WTC11 (cell line): Measurements from ENCODE around the gene FAM3D. TPM values are rescaled to one million over a fixed set of nuclear protein-coding genes. Genes with fewer than 3 reads are reported as not detected.

Source experiments
- ATAC-seq: fragments of 200-7000 bp; cut with Tn5 transposase; 2 replicates; pipeline ENCODE4 v1.10.0; 2021; ENCODE audit warnings: mild to moderate bottlenecking, moderate library complexity
- CTCF ChIA-PET: fragments of 300-600 bp; sonication (Branson Sonifier 250); formaldehyde crosslinking; loops from one replicate; lab custom pipeline; 2021; ENCODE audit warnings: antibody characterized with exemption; lab: Charles Lee
- POLR2A ChIA-PET: fragments of 350-600 bp; sonication (Branson Sonifier 250); formaldehyde crosslinking; loops from one replicate; lab custom pipeline; 2021; ENCODE audit warnings: antibody characterized with exemption; lab: Charles Lee
- DNase-seq: peaks from one replicate; pipeline ENCODE4 v3.0.0; 2021; ENCODE audit warnings: low spot score
- H3K27ac Mint-ChIP-seq: 2 replicates; pipeline ENCODE4 v1.8.0; 2021; ENCODE audit warnings: mixed read lengths
- H3K27me3 Mint-ChIP-seq: 2 replicates; pipeline ENCODE4 v1.8.0; 2021; ENCODE audit warnings: low read depth, mild to moderate bottlenecking, moderate library complexity, mixed read lengths
- H3K36me3 Mint-ChIP-seq: 2 replicates; pipeline ENCODE4 v1.8.0; 2021; ENCODE audit warnings: mixed read lengths
- H3K4me1 Mint-ChIP-seq: 2 replicates; pipeline ENCODE4 v1.8.0; 2022; ENCODE audit warnings: mixed read lengths
- H3K4me3 Mint-ChIP-seq: 2 replicates; pipeline ENCODE4 v1.8.0; 2021; ENCODE audit warnings: mild to moderate bottlenecking, moderate library complexity, mixed read lengths
- H3K9me3 Mint-ChIP-seq: 2 replicates; pipeline ENCODE4 v1.8.0; 2021; ENCODE audit warnings: mixed read lengths
- CREM ChIP-seq: sonication (generic); formaldehyde crosslinking; IDR thresholded peaks from 2 replicates; pipeline ENCODE4 v1.8.1; 2022; ENCODE audit warnings: mild to moderate bottlenecking, missing genetic modification reagents, moderate library complexity
- FOXJ3 ChIP-seq: sonication (generic); formaldehyde crosslinking; IDR thresholded peaks from 2 replicates; pipeline ENCODE4 v1.9.0; 2021; ENCODE audit warnings: missing genetic modification reagents, mild to moderate bottlenecking, borderline replicate concordance
- FOXP1 ChIP-seq: sonication (generic); formaldehyde crosslinking; IDR thresholded peaks from 2 replicates; pipeline ENCODE4 v1.8.0; 2022; ENCODE audit warnings: missing genetic modification reagents, mild to moderate bottlenecking, moderate library complexity, borderline replicate concordance
- GABPB1 ChIP-seq: sonication (generic); formaldehyde crosslinking; IDR thresholded peaks from 2 replicates; pipeline ENCODE4 v1.8.1; 2023; ENCODE audit warnings: mild to moderate bottlenecking, missing genetic modification reagents
- GTF2I ChIP-seq: fragments of 250-450 bp; sonication (Bioruptor Pico); conservative IDR thresholded peaks from 2 replicates; pipeline ENCODE4 v1.4.0; 2021; ENCODE audit warnings: mild to moderate bottlenecking
- IRF2 ChIP-seq: sonication (generic); formaldehyde crosslinking; IDR thresholded peaks from 2 replicates; pipeline ENCODE4 v1.8.0; 2022; ENCODE audit warnings: low read depth, missing genetic modification reagents, borderline replicate concordance
- MXD4 ChIP-seq: fragments of 250-450 bp; sonication (Bioruptor Pico); IDR thresholded peaks from 2 replicates; pipeline ENCODE4 v1.8.0; 2021; ENCODE audit warnings: mild to moderate bottlenecking, moderate library complexity, borderline replicate concordance
- NFYB ChIP-seq: sonication (generic); formaldehyde crosslinking; conservative IDR thresholded peaks from 2 replicates; pipeline ENCODE4 v1.8.0; 2022; ENCODE audit warnings: low read depth, missing genetic modification reagents
- NR3C1 ChIP-seq: sonication (generic); formaldehyde crosslinking; conservative IDR thresholded peaks from 2 replicates; pipeline ENCODE4 v1.8.1; 2023; ENCODE audit warnings: low read depth, mild to moderate bottlenecking, missing genetic modification reagents
- RELA ChIP-seq: sonication (generic); formaldehyde crosslinking; IDR thresholded peaks from 2 replicates; pipeline ENCODE4 v1.8.1; 2022; ENCODE audit warnings: missing genetic modification reagents, mild to moderate bottlenecking, borderline replicate concordance
- TCF7 ChIP-seq: sonication (generic); formaldehyde crosslinking; IDR thresholded peaks from 2 replicates; pipeline ENCODE4 v1.8.0; 2022; ENCODE audit warnings: mild to moderate bottlenecking, low read depth, missing genetic modification reagents, moderate library complexity
- ZBTB21 ChIP-seq: sonication (generic); formaldehyde crosslinking; IDR thresholded peaks from 2 replicates; pipeline ENCODE4 v1.8.1; 2023; ENCODE audit warnings: mild to moderate bottlenecking, missing genetic modification reagents, borderline replicate concordance
- ZNF121 ChIP-seq: sonication (generic); formaldehyde crosslinking; IDR thresholded peaks from 2 replicates; pipeline ENCODE4 v1.8.0; 2023; ENCODE audit warnings: missing genetic modification reagents
- ZNF138 ChIP-seq: sonication (generic); formaldehyde crosslinking; conservative IDR thresholded peaks from 2 replicates; pipeline ENCODE4 v1.8.1; 2022; ENCODE audit warnings: mild to moderate bottlenecking, moderate library complexity, missing genetic modification reagents
- ZNF671 ChIP-seq: fragments of 250-450 bp; sonication (Bioruptor Pico); IDR thresholded peaks from 2 replicates; pipeline ENCODE4 v1.8.0; 2021; ENCODE audit warnings: mild to moderate bottlenecking
- total RNA-seq: library from RNA; stranded (reverse); gene quantifications from 3 replicates; pipeline ENCODE4 v1.2.3, GENCODE V29; 2021
- TF ChIP-seq, protein P1 (sequence below): sonication (generic); formaldehyde crosslinking; IDR thresholded peaks from 2 replicates; pipeline ENCODE4 v1.8.1; 2022; ENCODE audit warnings: missing genetic modification reagents, borderline replicate concordance
- TF ChIP-seq, protein P2 (sequence below): fragments of 250-450 bp; sonication (Bioruptor Pico); IDR thresholded peaks from 2 replicates; pipeline ENCODE4 v1.8.0; 2021; ENCODE audit warnings: mild to moderate bottlenecking
- TF ChIP-seq, protein P3 (sequence below): sonication (generic); formaldehyde crosslinking; IDR thresholded peaks from 2 replicates; pipeline ENCODE4 v1.8.1; 2022; ENCODE audit warnings: low read depth, mild to moderate bottlenecking, moderate library complexity, missing genetic modification reagents, borderline replicate concordance
- TF ChIP-seq, protein P4 (sequence below): sonication (generic); formaldehyde crosslinking; IDR thresholded peaks from 2 replicates; pipeline ENCODE4 v1.8.1; 2023; ENCODE audit warnings: mild to moderate bottlenecking, missing genetic modification reagents, moderate library complexity
- TF ChIP-seq, protein P5 (sequence below): sonication (generic); formaldehyde crosslinking; IDR thresholded peaks from 2 replicates; pipeline ENCODE4 v1.8.1; 2022; ENCODE audit warnings: low read depth, missing genetic modification reagents, borderline replicate concordance
- TF ChIP-seq, protein P6 (sequence below): fragments of 200-600 bp; IDR thresholded peaks from 2 replicates; pipeline ENCODE4 v1.8.0; 2022; ENCODE audit warnings: antibody characterized with exemption

Gene FAM3D
- total RNA-seq, 1 experiment from 2014 or later = 0.66 TPM

DNA sequence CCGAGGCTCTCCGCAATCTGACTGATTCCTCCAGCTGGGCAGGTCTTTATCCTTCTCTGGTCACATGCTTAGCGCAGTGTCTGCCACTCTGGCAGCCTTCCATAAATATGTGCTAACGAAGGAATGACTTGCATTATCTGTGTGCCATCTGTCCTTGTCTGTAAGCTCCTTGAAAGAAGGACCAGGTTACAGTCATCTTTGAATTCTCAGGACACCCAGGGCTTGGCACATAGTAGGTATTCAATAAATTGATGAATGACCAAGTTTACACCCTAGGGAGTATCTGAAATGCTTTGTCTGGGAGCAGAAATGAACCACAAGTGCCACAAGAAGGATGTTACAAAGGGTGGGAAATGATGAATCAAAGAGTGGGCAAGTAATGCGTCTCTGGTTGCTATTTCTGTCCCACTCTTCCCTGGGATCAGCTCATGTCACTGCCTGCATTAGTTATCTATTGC is 16.5 kb upstream of the FAM3D start:
- H3K9me3 Mint-ChIP-seq = peaks cover 36% of the 10 kb centered on the region
- peaks cover 4% of the 10 kb centered on the region for H3K27me3 Mint-ChIP-seq
- H3K4me3 Mint-ChIP-seq = no peak overlapping the region

DNA sequence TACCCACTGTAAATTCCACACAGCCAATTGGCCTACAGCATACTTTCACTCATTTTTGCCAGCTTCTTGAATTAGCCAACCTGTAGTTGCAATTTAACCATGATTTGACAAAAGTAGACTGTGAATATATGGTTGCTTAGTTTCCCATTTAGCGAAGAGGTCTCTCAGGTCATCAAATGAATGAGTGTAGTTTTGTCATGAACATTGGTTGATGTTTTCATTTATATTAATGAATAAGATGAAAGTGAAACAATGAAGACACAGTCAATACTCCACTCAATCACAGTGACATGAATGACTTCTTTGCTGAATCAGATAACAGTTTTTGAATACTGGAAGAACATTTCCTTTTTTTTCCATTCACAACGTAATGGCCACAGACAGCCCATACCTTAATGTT is 15.3 kb upstream of the FAM3D start:
- CTCF ChIA-PET = no interaction called here

More for the DNA sequence above, 16.5 kb upstream of the FAM3D start:
- POLR2A ChIA-PET = no interaction called here
- ATAC-seq (no peak), DNase-seq (no peak)
- Mint-ChIP-seq H3K4me1 (peaks cover 7% of the 10 kb centered on the region), H3K36me3 (peaks cover 16% of the 10 kb centered on the region), H3K27ac (no peak overlapping the region)
- TF ChIP-seq NFYB (CRISPR knock-in tag) = no peak
- TF ChIP-seq, protein P1, sequence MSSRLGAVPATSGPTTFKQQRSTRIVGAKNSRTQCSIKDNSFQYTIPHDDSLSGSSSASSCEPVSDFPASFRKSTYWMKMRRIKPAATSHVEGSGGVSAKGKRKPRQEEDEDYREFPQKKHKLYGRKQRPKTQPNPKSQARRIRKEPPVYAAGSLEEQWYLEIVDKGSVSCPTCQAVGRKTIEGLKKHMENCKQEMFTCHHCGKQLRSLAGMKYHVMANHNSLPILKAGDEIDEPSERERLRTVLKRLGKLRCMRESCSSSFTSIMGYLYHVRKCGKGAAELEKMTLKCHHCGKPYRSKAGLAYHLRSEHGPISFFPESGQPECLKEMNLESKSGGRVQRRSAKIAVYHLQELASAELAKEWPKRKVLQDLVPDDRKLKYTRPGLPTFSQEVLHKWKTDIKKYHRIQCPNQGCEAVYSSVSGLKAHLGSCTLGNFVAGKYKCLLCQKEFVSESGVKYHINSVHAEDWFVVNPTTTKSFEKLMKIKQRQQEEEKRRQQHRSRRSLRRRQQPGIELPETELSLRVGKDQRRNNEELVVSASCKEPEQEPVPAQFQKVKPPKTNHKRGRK (CRISPR knock-in tag) = no peak
- TF ChIP-seq IRF2 (CRISPR knock-in tag) = no peak
- TF ChIP-seq ZBTB21 = no peak
- TF ChIP-seq GABPB1 = no peak
- TF ChIP-seq FOXP1 = no peak
- TF ChIP-seq NR3C1 (CRISPR knock-in tag) = no peak
- TF ChIP-seq, protein P2, sequence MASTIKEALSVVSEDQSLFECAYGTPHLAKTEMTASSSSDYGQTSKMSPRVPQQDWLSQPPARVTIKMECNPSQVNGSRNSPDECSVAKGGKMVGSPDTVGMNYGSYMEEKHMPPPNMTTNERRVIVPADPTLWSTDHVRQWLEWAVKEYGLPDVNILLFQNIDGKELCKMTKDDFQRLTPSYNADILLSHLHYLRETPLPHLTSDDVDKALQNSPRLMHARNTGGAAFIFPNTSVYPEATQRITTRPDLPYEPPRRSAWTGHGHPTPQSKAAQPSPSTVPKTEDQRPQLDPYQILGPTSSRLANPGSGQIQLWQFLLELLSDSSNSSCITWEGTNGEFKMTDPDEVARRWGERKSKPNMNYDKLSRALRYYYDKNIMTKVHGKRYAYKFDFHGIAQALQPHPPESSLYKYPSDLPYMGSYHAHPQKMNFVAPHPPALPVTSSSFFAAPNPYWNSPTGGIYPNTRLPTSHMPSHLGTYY = no peak
- TF ChIP-seq ZNF138 (CRISPR knock-in tag) = no peak
- no peak for TF ChIP-seq MXD4 (CRISPR knock-in tag)
- TF ChIP-seq, protein P3, sequence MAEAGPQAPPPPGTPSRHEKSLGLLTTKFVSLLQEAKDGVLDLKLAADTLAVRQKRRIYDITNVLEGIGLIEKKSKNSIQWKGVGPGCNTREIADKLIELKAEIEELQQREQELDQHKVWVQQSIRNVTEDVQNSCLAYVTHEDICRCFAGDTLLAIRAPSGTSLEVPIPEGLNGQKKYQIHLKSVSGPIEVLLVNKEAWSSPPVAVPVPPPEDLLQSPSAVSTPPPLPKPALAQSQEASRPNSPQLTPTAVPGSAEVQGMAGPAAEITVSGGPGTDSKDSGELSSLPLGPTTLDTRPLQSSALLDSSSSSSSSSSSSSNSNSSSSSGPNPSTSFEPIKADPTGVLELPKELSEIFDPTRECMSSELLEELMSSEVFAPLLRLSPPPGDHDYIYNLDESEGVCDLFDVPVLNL (CRISPR knock-in tag) = no peak
- no peak for TF ChIP-seq CREM (CRISPR knock-in tag)
- TF ChIP-seq RELA (CRISPR knock-in tag) = no peak
- TF ChIP-seq, protein P4, sequence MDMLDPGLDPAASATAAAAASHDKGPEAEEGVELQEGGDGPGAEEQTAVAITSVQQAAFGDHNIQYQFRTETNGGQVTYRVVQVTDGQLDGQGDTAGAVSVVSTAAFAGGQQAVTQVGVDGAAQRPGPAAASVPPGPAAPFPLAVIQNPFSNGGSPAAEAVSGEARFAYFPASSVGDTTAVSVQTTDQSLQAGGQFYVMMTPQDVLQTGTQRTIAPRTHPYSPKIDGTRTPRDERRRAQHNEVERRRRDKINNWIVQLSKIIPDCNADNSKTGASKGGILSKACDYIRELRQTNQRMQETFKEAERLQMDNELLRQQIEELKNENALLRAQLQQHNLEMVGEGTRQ (CRISPR knock-in tag) = no peak
- TF ChIP-seq FOXJ3 (CRISPR knock-in tag) = no peak
- no peak for TF ChIP-seq GTF2I (CRISPR knock-in tag)
- TF ChIP-seq ZNF121 = no peak
- TF ChIP-seq ZNF671 (CRISPR knock-in tag) = no peak
- CTCF ChIA-PET = no interaction called here

More for the DNA sequence above, 15.3 kb upstream of the FAM3D start:
- TF ChIP-seq, protein P5, sequence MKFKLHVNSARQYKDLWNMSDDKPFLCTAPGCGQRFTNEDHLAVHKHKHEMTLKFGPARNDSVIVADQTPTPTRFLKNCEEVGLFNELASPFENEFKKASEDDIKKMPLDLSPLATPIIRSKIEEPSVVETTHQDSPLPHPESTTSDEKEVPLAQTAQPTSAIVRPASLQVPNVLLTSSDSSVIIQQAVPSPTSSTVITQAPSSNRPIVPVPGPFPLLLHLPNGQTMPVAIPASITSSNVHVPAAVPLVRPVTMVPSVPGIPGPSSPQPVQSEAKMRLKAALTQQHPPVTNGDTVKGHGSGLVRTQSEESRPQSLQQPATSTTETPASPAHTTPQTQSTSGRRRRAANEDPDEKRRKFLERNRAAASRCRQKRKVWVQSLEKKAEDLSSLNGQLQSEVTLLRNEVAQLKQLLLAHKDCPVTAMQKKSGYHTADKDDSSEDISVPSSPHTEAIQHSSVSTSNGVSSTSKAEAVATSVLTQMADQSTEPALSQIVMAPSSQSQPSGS (CRISPR knock-in tag) = no peak
- TF ChIP-seq, protein P6, sequence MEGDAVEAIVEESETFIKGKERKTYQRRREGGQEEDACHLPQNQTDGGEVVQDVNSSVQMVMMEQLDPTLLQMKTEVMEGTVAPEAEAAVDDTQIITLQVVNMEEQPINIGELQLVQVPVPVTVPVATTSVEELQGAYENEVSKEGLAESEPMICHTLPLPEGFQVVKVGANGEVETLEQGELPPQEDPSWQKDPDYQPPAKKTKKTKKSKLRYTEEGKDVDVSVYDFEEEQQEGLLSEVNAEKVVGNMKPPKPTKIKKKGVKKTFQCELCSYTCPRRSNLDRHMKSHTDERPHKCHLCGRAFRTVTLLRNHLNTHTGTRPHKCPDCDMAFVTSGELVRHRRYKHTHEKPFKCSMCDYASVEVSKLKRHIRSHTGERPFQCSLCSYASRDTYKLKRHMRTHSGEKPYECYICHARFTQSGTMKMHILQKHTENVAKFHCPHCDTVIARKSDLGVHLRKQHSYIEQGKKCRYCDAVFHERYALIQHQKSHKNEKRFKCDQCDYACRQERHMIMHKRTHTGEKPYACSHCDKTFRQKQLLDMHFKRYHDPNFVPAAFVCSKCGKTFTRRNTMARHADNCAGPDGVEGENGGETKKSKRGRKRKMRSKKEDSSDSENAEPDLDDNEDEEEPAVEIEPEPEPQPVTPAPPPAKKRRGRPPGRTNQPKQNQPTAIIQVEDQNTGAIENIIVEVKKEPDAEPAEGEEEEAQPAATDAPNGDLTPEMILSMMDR = no peak
- no peak for TF ChIP-seq CREM (CRISPR knock-in tag)
- TF ChIP-seq MXD4 (CRISPR knock-in tag) = no peak
- no peak for TF ChIP-seq TCF7 (CRISPR knock-in tag)
- ATAC-seq (no peak), DNase-seq (no peak)
- H3K27ac Mint-ChIP-seq = no peak overlapping the region
- H3K4me3 Mint-ChIP-seq = no peak overlapping the region
- peaks cover 5% of the 10 kb centered on the region; the same call in 1 of the 2 replicates for H3K36me3 Mint-ChIP-seq
- POLR2A ChIA-PET = no interaction called here
- H3K4me1 Mint-ChIP-seq = peaks cover 15% of the 10 kb centered on the region
- H3K9me3 Mint-ChIP-seq = peaks cover 33% of the 10 kb centered on the region
- H3K27me3 Mint-ChIP-seq = no peaks in the 10 kb centered on the region; the same call in none of the 2 replicates
